Fibroblast of villous mesenchyme (primary cell): ENCODE measurements around the gene SCAP. TPM values are rescaled to one million over a fixed set of nuclear protein-coding genes. Genes with fewer than 3 reads are reported as not detected.
"Not testable (repeated sequence)": the region's sequence is repeated elsewhere in the genome, so short reads cannot be mapped to it uniquely, and the experiment has no call there.

ENCODE experiments used
- DNase-seq: peaks from one replicate; pipeline ENCODE4 v3.0.0-alpha.2; 2010; ENCODE audit warnings: low read depth
- H3K4me3 ChIP-seq: 2 replicates; pipeline ENCODE4 v1.5.1; 2011; ENCODE audit warnings: low read depth, mild to moderate bottlenecking, low read length
- CTCF ChIP-seq: IDR thresholded peaks from 2 replicates; pipeline ENCODE4 v1.5.1; 2012; ENCODE audit warnings: low read depth, mild to moderate bottlenecking, low read length; ENCODE audit not compliant: insufficient read depth
- small RNA-seq: library from RNA; depleted of rRNA; stranded (forward); fragments of <200 nt; gene quantifications from one replicate; pipeline ENCODE3, GENCODE V24; 2012
- total RNA-seq: library from RNA; depleted of rRNA; stranded (reverse); fragments of >200 nt; gene quantifications from 2 replicates; pipeline ENCODE4 v1.2.3, GENCODE V29; 2012

The SCAP gene
- total RNA-seq, 1 donor = 66.5 TPM

DNA sequence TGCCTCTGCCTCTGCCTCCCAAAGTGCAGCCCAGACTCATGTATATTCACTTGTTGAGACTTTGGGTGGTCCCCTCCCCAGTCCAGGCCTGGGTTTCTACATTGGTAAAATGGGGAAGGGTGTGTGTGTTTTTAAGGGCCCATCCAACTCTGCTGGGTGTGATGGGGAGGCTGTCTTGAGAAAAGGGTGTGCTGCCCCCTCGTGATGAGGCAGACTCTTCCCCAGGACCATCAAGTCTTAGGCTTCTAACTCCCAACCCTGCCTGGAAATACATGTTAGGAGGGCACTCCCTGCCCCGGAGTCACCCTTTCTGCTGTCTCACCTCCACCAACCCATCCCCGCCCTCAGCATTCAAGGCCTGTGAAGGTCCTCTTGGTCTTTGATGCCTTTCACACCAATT lies 99.3 kb downstream of the SCAP start:
- no peak for DNase-seq
- TF ChIP-seq CTCF = no peak
- H3K4me3 ChIP-seq = no peak overlapping the region

- H3K4me3 ChIP-seq = no peak overlapping the region
- DNase-seq = no peak
- TF ChIP-seq CTCF = no peak
These were observed 101.2 kb downstream of the SCAP start for GRCh38 chr3:47374587-47374986.

DNA sequence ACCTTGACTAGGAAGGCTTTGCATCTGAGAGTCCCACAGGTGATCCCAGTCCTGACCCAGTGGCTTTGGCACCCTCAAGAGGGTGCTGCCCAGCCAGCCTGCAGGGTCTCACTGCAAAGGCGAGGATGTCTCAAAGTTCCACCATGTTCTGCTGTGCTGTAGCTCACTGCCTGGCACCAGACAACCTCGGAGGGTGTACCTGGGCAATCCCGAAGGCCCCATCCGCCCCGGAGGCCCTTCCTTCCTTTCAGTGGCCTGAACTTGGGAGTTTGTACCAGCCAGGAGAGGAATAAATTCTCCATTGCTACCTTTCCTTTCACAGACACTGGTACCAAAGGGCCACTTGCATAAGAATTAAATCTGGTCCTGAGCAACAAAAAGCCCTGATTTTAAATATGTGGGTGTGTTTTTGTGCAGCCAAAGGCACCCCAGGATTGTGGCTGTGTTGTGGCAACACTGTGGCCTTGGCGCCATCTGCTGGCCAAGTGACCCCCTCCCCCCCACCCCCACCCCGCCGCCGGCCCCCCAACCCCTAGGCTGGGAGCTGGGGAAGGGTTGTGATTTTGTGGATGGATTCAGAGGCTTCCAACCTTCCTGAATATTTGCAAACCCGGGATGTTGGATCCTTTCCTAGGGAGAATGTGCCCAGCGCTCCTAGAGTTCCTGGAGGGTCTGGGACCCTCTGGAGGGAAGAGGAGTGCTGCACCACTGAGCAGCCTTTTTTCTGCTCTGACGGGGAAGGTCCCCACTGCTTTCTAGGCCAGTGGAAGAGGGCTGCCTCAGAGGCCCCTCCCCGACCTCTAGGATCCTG lies 104.6 kb downstream of the SCAP start:
- DNase-seq = no peak
- peak; percentile 29 for TF ChIP-seq CTCF
- H3K4me3 ChIP-seq = no peak overlapping the region

- DNase-seq = not testable (repeated sequence)
These were observed 105.7 kb downstream of the SCAP start for GRCh38 chr3:47370020-47370419.

GRCh38 chr3:47367631-47368030 lies 108.1 kb downstream of the SCAP start:
- H3K4me3 ChIP-seq = no peak overlapping the region
- TF ChIP-seq CTCF = no peak
- DNase-seq = no peak

More at GRCh38 chr3:47370020-47370419, 105.7 kb downstream of the SCAP start:
- H3K4me3 ChIP-seq = not testable (repeated sequence)

DNA sequence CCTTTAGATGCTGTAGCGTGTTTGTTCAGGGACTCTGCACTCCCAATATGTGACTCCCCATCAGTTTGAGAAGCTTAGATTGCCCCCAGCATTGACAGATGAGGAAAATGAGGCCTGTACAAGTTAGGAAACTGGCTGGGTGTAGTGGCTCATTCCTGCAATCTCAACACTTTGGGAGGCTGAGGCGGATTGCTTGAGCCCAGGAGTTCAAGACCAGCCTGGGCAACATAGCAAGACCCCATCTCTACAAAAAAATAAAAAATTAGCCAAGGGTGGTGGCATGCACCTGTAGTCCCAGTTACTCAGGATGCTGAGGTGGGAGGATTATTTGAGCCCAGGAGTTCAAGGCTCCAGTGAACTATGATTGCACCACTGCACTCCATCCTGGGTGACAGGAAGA lies 108.9 kb downstream of the SCAP start:
- DNase-seq = no peak
- no peak overlapping the region for H3K4me3 ChIP-seq
- TF ChIP-seq CTCF = no peak

DNA sequence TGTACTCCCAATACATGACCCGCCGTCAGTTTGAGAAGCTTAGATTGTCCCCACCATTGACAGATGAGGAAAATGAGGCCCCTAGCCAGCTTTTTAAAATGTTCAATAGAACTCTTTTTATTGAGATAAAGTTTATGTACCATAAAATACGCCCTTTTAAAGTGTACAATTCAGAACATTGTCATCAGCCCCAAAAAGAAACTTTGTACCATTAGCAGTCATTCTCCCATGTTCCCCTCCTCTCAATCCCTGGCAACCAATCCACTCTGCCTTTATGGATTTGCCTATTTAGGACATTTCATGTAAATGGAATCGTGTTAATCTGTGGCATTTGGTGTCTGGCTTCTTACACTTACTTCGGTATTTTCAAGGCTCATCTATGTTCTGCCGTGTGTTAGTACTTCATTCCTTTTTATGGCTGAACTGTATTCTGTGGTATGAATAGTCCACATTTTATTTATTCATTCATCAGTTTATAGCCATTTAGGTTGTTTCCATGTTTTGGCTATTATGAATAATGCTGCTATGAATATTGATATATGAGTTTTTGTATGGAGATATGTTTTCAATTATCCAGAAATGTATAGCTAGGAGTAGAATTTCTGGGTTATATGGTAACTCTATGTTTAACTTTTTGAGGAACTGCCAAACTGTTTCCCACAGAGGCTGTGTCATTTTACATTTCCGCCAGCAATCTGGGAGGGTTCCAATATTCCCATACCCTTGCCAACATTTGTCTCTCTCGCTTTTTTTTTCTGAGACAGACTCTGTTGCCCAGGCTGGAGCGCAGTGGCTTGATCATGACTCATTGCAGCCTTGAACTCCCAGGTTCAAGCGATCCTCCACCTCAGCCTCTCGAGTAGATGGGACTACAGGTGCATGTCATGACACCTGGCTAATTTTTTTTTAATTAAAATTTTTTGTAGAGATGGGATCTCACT lies 110.3 kb downstream of the SCAP start:
- DNase-seq = no peak
- no peak overlapping the region for H3K4me3 ChIP-seq
- TF ChIP-seq CTCF = no peak

Small RNA genes within 50 kb of the gene (small RNA-seq; reads per million reads assigned to genes)
- gene AC099778.2 = not detected

Other genes with a start within 250 kb of the SCAP start
- 1.6 and 2.2 TPM in 2 replicates for gene KIF9, start 193.1 kb downstream of the SCAP start, total RNA-seq
- 20.3 and 22.9 TPM in 2 replicates for gene KLHL18, start 193.0 kb downstream of the SCAP start, total RNA-seq
- 20.7 and 25.4 TPM in 2 replicates for gene PTPN23, start 94.9 kb downstream of the SCAP start, total RNA-seq
- gene ELP6, start 37.8 kb upstream of the SCAP start, total RNA-seq = 30.6 and 39.3 TPM in 2 replicates
- gene CSPG5, start 102.9 kb upstream of the SCAP start, total RNA-seq = 0.32 and 0.43 TPM in 2 replicates